ENCODE data around the gene TAMALIN.

Gene TAMALIN

DNA sequence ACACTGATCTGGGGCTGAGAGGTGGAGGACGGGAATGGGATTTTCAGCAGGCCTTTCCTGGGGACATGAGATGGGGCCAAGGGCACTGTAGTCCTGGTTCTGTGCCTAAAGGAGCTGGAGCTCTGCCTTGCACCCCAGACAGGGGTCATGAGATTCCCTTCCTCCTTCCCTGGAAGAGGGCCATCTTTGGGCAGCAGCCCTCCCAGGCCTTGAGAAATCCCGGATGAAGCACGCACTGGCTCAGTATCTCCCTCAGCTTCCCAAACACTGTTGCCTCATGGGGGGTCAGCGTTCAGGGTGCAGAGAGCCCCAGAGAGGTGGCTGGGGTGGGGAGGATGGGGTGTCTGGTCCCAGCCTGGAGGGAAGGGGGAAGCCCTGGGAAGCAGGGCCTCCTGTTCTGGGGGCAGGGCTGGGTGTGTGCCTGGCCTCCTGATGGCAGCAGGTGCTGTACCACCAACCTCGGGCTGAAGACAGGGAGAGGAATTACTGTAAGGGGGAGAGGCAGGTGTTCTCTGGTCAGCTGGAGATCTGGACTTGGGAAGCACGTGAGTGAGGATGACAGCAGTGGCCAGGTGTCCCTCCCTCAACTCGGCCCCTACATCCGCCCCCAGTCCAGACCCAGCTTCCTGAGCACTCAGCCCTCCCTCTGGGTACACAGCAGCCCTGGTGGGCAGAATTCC lies 36.1 kb downstream of the TAMALIN start:
- no peak overlapping the region for H3K9ac ChIP-seq (ENCODE audit: low read depth, low read length)
- no peaks in the 10 kb centered on the region for H3K36me3 ChIP-seq (ENCODE audit: insufficient read depth, low read length)
- no peak overlapping the region for H3K27ac ChIP-seq (ENCODE audit: low read length)
- no peak for TF ChIP-seq EZH2 (IDR thresholded peaks at IDR 0.05; ENCODE audit: borderline replicate concordance, low read depth, low read length, severe bottlenecking)
- TF ChIP-seq, protein P1, sequence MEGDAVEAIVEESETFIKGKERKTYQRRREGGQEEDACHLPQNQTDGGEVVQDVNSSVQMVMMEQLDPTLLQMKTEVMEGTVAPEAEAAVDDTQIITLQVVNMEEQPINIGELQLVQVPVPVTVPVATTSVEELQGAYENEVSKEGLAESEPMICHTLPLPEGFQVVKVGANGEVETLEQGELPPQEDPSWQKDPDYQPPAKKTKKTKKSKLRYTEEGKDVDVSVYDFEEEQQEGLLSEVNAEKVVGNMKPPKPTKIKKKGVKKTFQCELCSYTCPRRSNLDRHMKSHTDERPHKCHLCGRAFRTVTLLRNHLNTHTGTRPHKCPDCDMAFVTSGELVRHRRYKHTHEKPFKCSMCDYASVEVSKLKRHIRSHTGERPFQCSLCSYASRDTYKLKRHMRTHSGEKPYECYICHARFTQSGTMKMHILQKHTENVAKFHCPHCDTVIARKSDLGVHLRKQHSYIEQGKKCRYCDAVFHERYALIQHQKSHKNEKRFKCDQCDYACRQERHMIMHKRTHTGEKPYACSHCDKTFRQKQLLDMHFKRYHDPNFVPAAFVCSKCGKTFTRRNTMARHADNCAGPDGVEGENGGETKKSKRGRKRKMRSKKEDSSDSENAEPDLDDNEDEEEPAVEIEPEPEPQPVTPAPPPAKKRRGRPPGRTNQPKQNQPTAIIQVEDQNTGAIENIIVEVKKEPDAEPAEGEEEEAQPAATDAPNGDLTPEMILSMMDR (IDR thresholded peaks at IDR 0.05; ENCODE audit: borderline replicate concordance, extremely low read depth, low read length, poor library complexity, severe bottlenecking) = no peak
- H3K79me2 ChIP-seq (ENCODE audit: insufficient read depth, low read length) = no peaks in the 10 kb centered on the region
- no peak overlapping the region for H3K4me3 ChIP-seq (ENCODE audit: low read depth in 1 of 2, low read length in 2 of 2)
- H3K4me2 ChIP-seq (ENCODE audit: insufficient read depth, low read length) = no peak overlapping the region
- H3K27me3 ChIP-seq (ENCODE audit: insufficient read depth, low read length, poor library complexity) = peaks cover 26% of the 10 kb centered on the region
- no peak overlapping the region for H2AFZ ChIP-seq (ENCODE audit: low read depth, low read length)
- ATAC-seq (ENCODE audit: insufficient read depth, low read depth) (no peak), DNase-seq (no peak)
- H3K9me3 ChIP-seq (ENCODE audit: insufficient read depth, low read length, severe bottlenecking) = no peaks in the 10 kb centered on the region
- H4K20me1 ChIP-seq (ENCODE audit: insufficient read depth, low read length) = peaks cover 25% of the 10 kb centered on the region
- H3K4me1 ChIP-seq (ENCODE audit: insufficient read depth, low read length) = peaks cover 6% of the 10 kb centered on the region; the same call in 1 of the 2 replicates

DNA sequence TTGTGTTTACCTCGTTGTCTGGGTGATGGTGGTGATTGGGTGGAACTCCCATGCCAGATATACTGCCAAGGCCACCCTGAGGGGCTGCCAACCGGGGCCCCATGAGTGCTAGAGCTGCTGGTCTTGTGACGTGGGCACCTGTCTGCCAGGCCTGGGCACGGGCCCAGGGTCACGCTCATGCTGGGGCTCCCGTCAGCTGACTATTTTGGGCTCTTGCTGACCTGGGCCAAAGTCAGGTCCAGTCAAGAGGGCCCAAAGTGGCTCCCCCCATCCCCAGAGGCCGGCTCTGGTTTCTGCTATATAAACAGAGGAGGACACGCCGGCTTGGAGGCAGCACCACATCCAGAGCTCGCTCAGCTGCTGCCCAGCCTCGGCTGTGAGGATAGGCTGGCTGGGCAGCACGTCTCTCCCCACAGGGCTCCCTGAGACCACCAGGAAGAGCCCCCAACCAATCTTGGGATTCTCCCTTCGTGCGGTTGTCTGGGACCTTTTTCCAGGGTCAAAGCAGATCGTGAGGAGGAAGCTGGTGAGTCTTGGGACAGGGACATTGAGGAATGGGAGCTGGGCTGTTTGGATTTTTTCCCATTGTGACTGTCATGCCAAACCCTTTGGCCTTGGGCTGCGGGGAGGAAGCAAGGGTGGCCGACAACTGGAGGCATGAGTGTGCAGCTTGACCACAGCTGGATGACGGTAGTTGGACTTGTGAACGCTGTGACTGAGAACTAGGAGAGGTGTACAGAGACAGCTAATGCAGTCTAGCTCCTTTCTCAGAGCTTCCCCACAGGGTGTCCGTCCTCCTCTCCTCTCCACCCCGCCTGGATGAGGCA lies 36.9 kb downstream of the TAMALIN start:
- Histone ChIP-seq H3K9ac (ENCODE audit: low read depth, low read length) (no peak overlapping the region), H3K36me3 (ENCODE audit: insufficient read depth, low read length) (no peaks in the 10 kb centered on the region), H3K4me2 (ENCODE audit: insufficient read depth, low read length) (no peak overlapping the region), H3K4me3 (ENCODE audit: low read depth in 1 of 2, low read length in 2 of 2) (no peak overlapping the region), H2AFZ (ENCODE audit: low read depth, low read length) (no peak overlapping the region), H3K79me2 (ENCODE audit: insufficient read depth, low read length) (no peaks in the 10 kb centered on the region), H3K4me1 (ENCODE audit: insufficient read depth, low read length) (peaks cover 6% of the 10 kb centered on the region; the same call in 1 of the 2 replicates), H4K20me1 (ENCODE audit: insufficient read depth, low read length) (peaks cover 21% of the 10 kb centered on the region), H3K27me3 (ENCODE audit: insufficient read depth, low read length, poor library complexity) (peaks cover 21% of the 10 kb centered on the region), H3K27ac (ENCODE audit: low read length) (no peak overlapping the region), H3K9me3 (ENCODE audit: insufficient read depth, low read length, severe bottlenecking) (no peaks in the 10 kb centered on the region)
- TF ChIP-seq, protein P1 (IDR thresholded peaks at IDR 0.05; ENCODE audit: borderline replicate concordance, extremely low read depth, low read length, poor library complexity, severe bottlenecking) = no peak
- no peak for TF ChIP-seq EZH2 (IDR thresholded peaks at IDR 0.05; ENCODE audit: borderline replicate concordance, low read depth, low read length, severe bottlenecking)
- no peak for ATAC-seq (ENCODE audit: insufficient read depth, low read depth)
- DNase-seq = no peak

DNA sequence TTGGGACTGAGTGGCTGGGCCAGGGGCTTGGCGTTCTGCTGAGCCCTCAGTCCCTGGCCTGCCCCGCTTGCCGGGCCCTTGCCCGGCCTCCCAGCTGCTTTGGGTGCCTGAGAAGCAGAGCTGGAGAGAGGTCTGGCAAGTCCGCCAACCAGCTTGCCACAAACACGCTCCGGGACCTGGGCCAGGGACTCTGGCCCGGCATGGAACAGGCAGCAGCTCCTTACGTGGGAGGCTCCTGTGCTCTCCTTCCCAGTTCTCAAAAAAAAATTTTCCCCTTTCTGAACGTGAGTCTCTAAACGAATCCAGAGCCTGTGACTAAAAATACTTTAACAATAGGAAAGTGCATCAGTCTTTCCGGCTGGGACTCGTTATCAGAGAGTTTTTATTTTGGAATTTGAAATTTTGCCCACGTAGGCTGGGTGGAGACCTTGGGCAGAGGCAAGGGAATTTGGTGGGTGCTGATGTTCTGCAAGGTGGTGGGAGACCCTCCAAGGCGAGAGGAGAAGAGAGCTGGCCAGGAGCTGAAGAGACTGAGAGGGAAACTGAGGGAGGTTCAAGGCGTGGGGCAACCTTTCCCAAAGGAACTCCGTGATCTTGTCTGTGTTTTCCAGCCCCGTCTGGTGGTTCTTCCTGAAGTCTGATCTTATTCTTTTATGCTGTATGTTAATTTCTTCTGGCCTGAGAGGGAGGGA lies 37.7 kb downstream of the TAMALIN start:
- peaks cover 6% of the 10 kb centered on the region; the same call in 1 of the 2 replicates for H3K4me1 ChIP-seq (ENCODE audit: insufficient read depth, low read length)
- H2AFZ ChIP-seq (ENCODE audit: low read depth, low read length) = no peak overlapping the region
- ATAC-seq (ENCODE audit: insufficient read depth, low read depth) (no peak), DNase-seq (no peak)
- peaks cover 18% of the 10 kb centered on the region for H3K27me3 ChIP-seq (ENCODE audit: insufficient read depth, low read length, poor library complexity)
- peaks cover 19% of the 10 kb centered on the region for H4K20me1 ChIP-seq (ENCODE audit: insufficient read depth, low read length)
- H3K4me2 ChIP-seq (ENCODE audit: insufficient read depth, low read length) = no peak overlapping the region
- H3K36me3 ChIP-seq (ENCODE audit: insufficient read depth, low read length) = no peaks in the 10 kb centered on the region
- no peaks in the 10 kb centered on the region for H3K79me2 ChIP-seq (ENCODE audit: insufficient read depth, low read length)
- no peak overlapping the region for H3K4me3 ChIP-seq (ENCODE audit: low read depth in 1 of 2, low read length in 2 of 2)
- H3K9me3 ChIP-seq (ENCODE audit: insufficient read depth, low read length, severe bottlenecking) = no peaks in the 10 kb centered on the region
- H3K27ac ChIP-seq (ENCODE audit: low read length) = no peak overlapping the region
- H3K9ac ChIP-seq (ENCODE audit: low read depth, low read length) = no peak overlapping the region
- TF ChIP-seq, protein P1 (IDR thresholded peaks at IDR 0.05; ENCODE audit: borderline replicate concordance, extremely low read depth, low read length, poor library complexity, severe bottlenecking) = no peak
- TF ChIP-seq EZH2 (IDR thresholded peaks at IDR 0.05; ENCODE audit: borderline replicate concordance, low read depth, low read length, severe bottlenecking) = no peak

All from DND-41 (cell line).